ENCODE data around the gene CAPN5.

CAPN5 gene

DNA sequence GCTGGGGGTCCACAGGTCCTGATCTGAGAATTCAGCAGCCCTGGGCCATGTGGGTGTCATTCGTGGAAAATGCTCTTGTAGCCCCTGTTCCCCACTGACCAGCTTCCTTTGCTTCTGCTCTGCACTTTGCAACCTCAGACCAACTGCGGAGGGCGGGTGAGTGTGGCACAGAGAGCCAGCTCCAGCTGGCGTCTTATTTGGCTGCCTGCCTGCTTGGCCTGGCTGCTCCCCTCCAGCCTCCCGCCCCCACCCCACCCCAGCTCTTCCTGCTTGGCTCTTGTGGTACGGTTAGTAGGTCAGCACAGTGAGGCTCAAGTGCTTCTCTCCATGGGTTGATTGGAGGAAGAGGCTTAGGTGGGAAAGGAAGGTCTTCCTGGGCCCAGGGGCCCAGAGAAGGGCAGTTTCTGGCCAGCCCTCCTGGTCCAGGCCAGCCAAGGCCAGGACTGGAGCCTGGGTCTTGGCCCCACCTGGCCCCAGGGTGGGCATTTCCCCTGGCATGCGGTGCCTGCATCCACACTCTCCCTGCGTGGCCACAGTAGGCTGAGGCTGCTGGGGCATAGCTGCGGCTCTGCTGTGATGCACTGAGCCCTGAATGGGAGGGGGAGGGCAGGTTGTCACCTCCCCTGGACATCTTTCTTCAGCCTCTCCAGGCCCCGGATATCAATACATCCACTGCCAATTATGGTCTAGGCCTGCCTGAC is 87.8 kb downstream of the CAPN5 start:
- DNase-seq, result no peak

DNA sequence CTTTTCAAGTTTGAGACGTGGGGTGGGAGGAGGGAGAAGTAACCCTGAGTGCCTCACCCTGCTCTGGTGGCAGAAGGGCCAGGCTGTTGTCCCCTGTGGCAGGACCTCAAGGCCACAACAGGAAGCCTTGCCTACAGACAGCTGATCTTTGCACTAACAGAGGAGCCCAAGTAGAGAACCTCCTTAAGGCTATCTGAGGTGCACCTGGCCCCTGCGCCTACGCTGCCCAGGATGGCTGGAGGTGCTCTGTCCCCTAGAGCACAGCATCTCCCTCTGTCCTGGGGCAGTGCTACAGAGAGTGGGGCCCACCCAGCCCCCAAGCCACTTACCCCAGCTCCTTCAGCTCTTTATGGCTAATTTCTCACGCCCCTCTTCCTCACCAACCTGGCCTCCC is 88.3 kb downstream of the CAPN5 start:
- no peak for DNase-seq

DNA sequence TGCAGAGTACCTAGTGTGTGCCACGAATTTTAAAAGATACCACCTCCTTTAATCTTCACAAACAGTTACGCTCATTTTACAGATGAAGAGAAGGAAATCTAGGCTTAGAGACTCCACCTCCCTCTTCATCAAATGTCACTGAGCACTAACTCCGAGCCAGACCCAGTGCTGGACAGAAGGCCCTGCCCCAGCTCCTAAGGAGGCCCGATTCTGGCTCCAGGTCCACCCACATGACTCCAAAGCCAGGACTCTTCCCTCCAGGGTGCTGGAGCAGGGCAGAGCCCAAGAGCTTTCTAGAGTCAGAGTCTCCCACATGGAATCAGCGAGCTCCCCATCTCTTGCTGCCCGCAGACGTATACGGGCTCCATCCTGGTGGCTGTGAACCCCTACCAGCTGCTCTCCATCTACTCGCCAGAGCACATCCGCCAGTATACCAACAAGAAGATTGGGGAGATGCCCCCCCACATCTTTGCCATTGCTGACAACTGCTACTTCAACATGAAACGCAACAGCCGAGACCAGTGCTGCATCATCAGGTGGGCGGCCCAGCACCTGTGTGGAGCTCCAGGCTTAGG is 88.9 kb downstream of the CAPN5 start:
- no peak for DNase-seq

DNA sequence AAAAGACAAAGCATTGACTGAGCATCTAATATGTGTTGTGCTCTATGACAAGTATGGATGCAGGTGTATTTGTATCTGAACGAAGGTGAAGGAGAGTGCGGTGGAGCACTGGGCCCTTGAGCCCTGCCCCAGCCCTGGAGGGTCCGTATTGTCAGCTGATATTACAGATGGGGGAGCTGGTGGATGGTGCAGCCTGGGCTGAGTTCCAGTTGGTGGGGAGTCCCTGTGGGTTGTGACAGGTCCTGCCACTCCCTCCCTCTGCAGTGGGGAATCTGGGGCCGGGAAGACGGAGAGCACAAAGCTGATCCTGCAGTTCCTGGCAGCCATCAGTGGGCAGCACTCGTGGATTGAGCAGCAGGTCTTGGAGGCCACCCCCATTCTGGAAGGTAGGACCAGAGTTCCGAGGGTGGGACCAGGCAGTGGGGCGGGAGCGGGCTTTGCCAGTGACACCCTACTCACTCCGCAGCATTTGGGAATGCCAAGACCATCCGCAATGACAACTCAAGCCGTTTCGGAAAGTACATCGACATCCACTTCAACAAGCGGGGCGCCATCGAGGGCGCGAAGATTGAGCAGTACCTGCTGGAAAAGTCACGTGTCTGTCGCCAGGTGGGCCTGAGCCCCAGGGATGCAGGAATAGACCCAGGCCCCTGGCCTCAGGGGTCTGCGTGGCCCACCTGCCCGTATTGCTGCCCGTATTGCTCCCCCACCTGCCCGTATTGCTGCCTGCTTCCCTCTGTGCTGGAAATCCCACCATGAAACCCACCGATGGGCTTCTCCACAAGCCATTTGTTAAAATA is 89.8 kb downstream of the CAPN5 start:
- DNase-seq, result no peak

DNA sequence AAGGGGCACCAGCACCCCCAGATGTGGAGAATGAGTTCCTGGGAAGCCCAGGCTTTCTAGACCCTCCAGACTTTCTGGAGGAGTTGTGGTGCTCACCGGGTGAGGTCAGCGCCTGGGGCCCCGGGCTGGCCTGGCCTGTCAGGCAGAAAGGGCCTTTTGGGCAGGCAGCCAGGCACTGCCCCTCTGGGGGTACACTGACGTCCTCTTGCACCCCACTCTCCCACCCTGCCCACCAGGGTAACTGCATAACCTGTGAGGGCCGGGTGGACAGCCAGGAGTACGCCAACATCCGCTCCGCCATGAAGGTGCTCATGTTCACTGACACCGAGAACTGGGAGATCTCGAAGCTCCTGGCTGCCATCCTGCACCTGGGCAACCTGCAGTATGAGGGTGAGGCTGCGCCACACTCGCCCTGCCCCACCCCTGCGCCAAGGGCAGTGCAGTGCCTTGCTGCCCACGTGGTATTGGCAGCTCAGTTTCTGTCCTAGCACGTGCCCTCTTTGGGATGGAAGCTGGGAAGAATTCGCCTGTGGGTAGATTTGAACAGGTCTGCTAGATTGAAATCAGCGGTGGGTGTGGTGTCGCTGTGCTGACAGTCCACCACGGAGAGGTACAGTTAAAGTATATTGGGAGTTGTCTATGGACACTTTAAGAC is 91.4 kb downstream of the CAPN5 start:
- DNase-seq, result no peak

DNA sequence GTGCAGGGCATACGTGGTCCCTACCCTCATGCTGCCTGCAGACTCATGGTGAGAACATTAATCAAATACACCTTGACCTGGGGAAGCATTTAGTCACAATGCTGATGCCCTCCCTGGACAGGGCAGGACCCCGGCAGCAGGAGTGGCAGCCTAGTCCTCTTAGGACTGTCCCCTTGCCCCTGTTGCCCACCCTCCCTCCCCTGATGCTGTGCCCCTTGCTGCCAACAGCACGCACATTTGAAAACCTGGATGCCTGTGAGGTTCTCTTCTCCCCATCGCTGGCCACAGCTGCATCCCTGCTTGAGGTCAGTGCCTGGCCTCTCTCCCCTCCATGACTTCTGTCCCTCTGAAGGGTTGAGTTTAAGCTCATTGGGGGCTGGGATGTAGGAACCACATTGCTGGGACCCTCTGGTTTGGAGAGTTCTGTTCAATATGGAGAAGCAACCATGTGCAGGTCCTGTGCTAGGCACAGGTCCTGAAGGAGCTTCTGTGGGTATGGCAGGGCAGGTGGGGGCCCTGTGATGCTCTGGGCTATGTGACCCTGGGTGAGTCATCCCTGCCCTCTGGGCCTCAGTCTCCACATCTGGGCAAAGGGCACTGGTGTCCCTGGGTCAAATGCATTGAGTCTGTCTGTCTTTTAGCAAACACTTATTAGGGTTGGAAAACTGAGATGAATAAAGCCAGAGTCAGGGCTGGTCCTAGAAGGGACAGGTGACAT is 92.6 kb downstream of the CAPN5 start:
- no peak for DNase-seq

DNA sequence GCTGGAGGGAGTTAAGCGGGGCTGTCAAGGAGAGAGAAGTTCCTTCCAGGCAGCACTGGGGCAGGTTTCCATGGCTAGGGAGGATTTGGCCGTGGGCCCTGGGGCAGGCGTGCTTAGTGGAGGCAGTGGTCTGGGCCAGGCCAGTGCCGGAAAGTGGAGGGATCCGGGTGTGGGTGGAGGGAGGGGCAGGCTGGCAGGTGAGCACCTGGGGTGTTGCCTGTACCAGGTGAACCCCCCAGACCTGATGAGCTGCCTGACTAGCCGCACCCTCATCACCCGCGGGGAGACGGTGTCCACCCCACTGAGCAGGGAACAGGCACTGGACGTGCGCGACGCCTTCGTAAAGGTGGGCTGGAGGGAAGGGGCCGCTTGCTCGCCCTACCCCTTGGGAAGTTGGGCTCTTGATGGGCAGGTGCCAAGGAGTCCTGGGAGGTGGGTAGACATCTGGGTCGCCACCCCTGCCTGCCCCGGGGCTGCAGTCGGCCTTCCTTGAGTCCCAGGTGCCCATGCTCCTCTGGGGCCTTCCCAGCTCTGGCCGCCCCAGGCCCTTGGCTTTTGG is 93.2 kb downstream of the CAPN5 start:
- DNase-seq, result no peak

DNA sequence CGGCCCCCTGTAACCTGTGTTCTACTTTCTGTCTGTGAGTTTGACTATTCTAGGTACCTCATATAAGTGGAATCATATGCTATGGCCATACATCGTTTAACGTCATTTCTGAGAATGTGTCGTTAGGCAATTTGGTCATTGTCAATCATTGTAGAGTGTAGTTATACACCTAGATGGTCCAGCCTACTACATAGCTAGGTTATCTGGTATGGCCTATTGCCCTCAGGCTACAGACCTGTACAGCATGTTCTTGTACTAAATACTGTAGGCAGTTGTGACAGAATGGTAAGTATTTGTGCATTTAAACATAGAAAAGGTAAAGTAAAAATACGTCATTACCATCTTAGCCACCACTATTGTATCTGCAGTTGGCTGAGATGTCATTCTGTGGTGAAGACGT is 96.5 kb downstream of the CAPN5 start:
- DNase-seq, result no peak

DNA sequence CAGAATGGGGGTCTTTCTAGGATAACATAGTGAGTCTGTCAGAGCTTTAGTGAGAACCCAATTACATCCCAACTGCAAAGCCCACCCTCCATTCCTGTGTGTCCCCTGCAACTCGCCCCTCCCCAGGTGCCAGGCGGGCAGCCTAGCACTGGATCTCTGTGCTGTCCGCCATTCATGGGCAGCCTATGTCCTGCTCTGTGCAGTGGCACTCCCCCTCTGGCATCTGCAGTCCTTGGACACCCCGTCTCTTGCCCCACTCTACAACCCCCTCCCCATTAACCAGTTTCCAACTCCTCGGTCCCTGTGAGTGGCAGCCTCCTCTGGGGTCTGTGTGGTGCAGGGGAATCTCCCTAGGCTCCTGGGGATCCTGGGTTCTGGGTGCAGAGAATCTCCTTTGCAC is 98.3 kb downstream of the CAPN5 start:
- DNase-seq, result no peak

DNA sequence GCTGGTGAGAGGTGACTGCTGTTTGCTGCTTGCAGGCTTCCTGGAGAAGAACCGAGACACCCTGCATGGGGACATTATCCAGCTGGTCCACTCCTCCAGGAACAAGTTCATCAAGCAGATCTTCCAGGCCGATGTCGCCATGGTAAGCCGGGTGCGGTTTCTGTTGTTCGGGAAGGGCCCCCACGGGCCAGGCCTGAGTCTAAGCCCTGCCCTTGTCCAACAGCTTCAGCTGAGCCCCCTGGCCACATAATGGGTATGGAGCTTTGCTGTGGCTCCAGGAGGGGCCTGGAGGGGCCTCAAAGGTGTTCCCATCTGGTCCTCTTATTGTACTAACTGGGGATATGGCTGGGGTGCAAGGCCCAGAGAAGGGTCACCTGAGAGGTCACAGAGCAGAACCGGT is 99.2 kb downstream of the CAPN5 start:
- DNase-seq, result no peak

DNA sequence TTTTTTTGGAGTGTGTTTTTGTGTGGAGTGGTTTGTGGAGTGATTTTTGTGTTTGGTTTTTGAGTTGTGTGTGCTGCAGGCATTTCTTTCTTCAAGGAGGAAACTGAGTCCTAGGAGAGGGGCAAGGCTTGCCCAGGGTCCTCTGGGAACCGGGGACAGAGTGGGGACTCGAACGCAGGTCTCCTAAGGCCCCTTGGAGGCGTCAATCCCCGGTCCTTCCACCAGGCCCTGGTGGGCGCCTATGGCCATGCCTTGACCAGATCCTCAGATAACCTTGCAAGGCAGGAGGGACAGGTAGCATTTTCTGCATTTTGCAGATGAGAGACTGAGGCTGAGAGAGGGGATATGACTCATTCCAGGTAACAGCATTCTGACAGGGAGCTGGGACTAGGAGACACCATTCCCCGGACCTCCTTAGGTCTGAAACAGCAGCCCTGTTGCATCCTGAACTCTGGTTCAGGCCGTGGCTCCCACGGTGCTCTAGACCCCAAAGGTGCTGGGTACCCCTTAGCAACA is 100.4 kb downstream of the CAPN5 start:
- no peak for DNase-seq

DNA sequence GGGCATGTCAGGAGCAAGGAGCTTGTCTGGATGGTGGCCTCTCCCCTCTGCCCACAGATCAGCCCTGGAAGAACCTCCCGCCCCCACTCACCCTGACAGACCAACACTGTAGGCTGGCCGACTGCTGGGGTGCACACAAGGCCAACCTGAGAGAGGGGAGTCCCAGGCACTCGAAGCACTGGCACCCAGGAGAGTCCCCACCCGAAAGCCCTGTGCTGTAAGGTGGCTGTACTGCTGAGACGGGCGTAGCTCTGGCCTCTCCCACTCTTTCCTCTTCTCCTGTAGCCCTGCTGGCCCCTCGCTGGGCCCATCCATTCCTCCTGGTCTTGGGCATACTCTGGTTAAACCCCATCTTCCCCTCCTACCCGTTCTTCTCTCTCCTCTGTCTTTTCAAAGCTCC is 101.0 kb downstream of the CAPN5 start:
- DNase-seq, result no peak

DNA sequence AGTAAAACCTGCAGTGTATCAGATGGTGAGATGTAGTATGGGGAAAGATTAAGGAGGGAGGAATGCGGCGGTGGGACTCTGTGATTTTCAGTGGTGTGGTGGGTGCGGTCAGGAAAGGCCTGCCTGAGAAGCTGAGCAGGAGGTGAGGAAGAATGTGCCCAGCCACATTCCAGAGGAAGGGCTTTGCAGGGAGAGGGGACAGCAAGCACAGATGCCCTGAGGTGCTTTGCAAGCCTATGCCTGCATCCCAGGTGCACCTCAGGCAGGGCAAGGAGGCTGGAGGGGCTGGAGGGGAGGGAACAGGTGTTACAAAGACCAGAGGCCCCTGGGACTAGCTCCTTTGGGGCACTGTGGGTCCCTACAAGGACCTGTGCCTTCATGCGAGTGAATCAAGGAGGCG is 103.3 kb downstream of the CAPN5 start:
- no peak for DNase-seq

DNA sequence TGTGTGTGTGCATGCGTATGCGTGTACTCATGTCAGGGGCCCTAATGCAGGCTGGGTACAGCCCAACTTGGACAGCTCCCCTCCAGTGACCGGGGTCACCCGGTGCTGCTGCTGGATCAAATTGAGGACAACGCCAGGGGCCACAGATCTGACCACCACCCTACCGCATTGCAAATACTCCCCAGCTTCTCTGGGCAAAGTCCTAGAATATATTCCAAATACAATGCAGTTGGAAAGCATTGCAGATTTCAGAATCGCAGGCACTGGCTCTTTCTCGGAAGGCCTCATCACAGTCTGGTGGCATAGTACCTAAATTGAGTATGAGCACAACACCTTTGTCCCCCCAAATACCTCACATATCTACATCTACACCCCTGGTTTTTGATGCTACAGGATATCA is 104.5 kb downstream of the CAPN5 start:
- no peak for DNase-seq

DNA sequence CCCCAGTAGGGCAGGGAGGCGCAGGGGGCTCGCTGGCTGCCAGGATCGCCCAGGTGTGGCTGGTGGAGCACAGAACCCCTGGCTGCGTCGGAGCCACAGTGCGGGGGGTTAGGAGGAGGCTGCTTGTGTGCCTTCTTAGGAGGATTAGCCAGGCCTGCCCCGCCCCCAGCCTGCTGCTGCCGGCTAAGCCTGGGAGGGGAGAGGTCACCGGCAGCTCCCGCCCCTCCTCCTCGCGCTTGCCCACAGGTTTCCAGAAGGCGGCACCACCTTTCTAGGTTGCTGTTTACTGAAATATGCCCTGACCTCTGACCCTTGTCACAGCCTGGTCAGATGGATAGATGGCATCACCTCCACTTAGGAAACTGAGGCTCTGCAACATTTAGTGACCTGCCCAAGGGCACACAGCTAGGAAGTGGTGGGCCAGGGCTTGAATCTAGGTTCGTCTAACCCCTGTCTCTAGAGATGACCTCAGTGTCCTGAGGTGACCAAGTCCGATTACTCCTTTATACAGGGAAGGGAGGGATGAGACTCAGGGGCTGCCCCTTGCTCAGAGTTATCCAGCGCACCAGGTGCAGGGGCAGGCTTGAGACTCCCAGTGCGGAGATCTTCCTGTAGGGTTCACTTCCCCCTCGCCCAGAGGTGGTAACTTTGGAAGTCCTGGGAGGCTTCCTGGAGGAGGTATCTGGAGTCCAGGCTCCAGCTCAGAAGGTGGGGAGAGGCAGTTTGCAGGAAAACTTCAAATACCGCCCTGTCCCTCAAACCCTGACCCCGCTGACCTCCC is 105.3 kb downstream of the CAPN5 start:
- no peak for DNase-seq

DNA sequence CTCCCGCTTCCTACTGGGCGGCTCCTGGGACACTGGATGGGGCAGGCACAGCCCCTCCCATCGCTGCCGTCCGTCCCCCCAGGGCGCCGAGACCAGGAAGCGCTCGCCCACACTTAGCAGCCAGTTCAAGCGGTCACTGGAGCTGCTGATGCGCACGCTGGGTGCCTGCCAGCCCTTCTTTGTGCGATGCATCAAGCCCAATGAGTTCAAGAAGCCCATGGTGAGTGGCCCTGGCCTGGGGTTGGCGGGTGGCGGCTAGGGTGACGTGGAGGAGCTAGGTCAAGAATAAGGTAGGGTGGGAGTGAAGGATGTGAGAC is 105.9 kb downstream of the CAPN5 start:
- no peak for DNase-seq

DNA sequence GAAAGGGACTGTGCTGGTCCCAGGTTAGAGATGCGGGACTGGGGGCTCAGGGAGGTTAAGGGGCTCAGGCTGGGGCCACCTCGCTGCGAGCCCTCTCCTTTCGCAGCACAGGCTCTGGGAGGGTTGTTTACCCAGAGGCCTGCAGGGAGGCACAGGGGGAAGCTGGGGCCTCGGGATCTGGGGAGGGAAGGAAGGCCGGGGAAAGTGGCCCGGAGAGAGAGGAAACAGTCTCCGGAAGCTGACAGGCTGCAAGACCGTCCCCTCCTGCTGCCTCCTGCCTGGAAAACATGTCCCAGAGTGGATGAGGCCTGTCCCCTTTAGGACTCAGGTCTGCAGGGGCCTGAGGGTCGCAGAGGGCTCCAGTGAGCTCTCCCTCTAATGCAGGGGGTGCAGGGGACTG is 106.7 kb downstream of the CAPN5 start:
- DNase-seq, result no peak

DNA sequence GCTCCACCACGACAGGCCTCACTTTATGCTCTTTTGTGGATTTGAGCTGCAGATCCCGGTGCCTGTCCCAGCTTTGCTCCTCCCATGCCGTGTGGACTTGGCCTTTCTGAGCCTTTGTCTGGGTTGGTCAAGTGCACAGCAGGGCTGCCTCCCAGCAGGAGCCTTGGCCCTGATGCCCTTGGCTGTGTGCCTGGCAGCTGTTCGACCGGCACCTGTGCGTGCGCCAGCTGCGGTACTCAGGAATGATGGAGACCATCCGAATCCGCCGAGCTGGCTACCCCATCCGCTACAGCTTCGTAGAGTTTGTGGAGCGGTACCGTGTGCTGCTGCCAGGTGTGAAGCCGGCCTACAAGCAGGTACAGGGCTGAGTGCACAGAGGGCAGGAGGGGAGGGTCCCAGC is 107.8 kb downstream of the CAPN5 start:
- DNase-seq, result no peak

DNA sequence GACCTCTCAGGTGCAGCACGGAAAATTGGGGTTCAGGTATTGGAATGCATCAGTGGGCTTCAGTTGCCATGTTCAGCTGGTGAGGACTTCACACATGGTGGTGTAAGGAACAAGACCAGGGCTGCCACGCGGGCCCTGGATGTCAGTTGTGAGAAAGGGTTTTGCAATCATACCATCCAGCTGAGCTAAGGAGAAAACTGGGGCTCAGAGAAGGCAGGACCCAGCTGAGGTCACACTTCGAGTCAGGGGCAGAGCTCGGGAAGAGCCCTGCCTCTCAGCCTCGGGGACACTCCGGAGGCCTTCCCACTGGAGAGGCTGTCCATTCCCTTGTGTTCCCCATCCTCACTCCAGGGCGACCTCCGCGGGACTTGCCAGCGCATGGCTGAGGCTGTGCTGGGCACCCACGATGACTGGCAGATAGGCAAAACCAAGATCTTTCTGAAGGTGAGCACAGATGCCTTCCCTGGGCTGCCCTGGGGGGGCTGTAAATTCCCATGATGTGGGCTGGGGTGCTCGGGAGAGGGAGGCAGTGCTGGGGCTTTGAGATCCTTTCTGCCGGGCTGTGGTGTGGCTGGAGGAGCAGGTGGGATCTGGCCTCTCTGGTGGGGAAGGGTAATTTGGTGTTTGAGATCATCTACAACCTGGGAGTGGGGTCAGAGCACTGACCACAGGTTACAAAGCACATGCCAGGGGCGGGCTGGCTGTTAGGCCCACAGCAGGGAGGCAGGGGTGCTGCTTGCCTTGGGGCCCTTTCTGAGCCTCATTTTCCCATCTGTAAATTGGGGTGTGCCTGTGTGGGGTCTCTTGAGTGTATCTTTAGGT is 108.5 kb downstream of the CAPN5 start:
- no peak for DNase-seq
